GM18526 (cell line): ENCODE results near the gene SPATA46.

Source experiments
- POLR2A ChIP-seq: IDR thresholded peaks from 3 replicates; pipeline ENCODE4 v1.6.1; 2011; ENCODE audit not compliant: insufficient read length; ENCODE audit errors: extremely low read depth

The SPATA46 gene

GRCh38 chr1:162376691-162377090 lies at the start of gene SPATA46:
Gene SPATA46, minus strand, starts transcription at chr1:162376854. Its CDS starts 64 bp downstream, at chr1:162376790.
- no peak for TF ChIP-seq POLR2A

GRCh38 chr1:162422662-162423375 lies 46.2 kb upstream of the SPATA46 start:
- no peak for TF ChIP-seq POLR2A

- no peak for TF ChIP-seq POLR2A
Measured at GRCh38 chr1:162421258-162422164, 44.9 kb upstream of the SPATA46 start.

GRCh38 chr1:162420120-162420519 lies 43.5 kb upstream of the SPATA46 start:
- TF ChIP-seq POLR2A: no peak

GRCh38 chr1:162417650-162418049 lies 41.0 kb upstream of the SPATA46 start:
- TF ChIP-seq POLR2A: no peak

GRCh38 chr1:162416909-162417308 lies 40.3 kb upstream of the SPATA46 start:
- TF ChIP-seq POLR2A: no peak

GRCh38 chr1:162416215-162416614 lies 39.6 kb upstream of the SPATA46 start:
- no peak for TF ChIP-seq POLR2A

GRCh38 chr1:162412002-162412401 lies 35.3 kb upstream of the SPATA46 start, which contains the start of gene SH2D1B:
Gene SH2D1B, minus strand, starts transcription at chr1:162412136. Its CDS starts 120 bp downstream, at chr1:162412016.
- no peak for TF ChIP-seq POLR2A

- no peak for TF ChIP-seq POLR2A
Measured at GRCh38 chr1:162407539-162407938, 30.9 kb upstream of the SPATA46 start.

GRCh38 chr1:162406811-162407210 lies 30.2 kb upstream of the SPATA46 start:
- TF ChIP-seq POLR2A: no peak

GRCh38 chr1:162405800-162406199 lies 29.1 kb upstream of the SPATA46 start:
- TF ChIP-seq POLR2A: no peak

- no peak for TF ChIP-seq POLR2A
Measured at GRCh38 chr1:162404550-162405160, 28.0 kb upstream of the SPATA46 start.

- no peak for TF ChIP-seq POLR2A
Measured at GRCh38 chr1:162400790-162401355, 24.2 kb upstream of the SPATA46 start.

- TF ChIP-seq POLR2A: no peak
Measured at GRCh38 chr1:162398999-162399580, 22.4 kb upstream of the SPATA46 start.
